ENCODE measurements around the gene ADAMTSL1. TPM values are rescaled to one million over a fixed set of nuclear protein-coding genes. Genes with fewer than 3 reads are reported as not detected.

The ADAMTSL1 gene
- polyA plus RNA-seq, 2 of the 4 experiments (the other 2 are of a cell fraction), result 0.03 TPM; not detected in 1

- ATAC-seq (no peak), DNase-seq (ENCODE audit: low read depth in 1 of 2, low spot score in 1 of 2) (no peak), FAIRE-seq (no peak)
- TF ChIP-seq ZSCAN20 (CRISPR knock-in tag; IDR thresholded peaks at IDR 0.05) (no peak), JUNB (IDR thresholded peaks at IDR 0.05) (no peak), FOXS1 (CRISPR knock-in tag; IDR thresholded peaks at IDR 0.05) (no peak), HES2 (IDR thresholded peaks at IDR 0.05) (no peak), HOXB5 (CRISPR knock-in tag; IDR thresholded peaks at IDR 0.05) (no peak), FOSB (CRISPR knock-in tag; IDR thresholded peaks at IDR 0.05) (no peak), SREBF2 (IDR thresholded peaks at IDR 0.05) (no peak), HDAC2 (IDR thresholded peaks at IDR 0.05) (no peak), RFX5 (IDR thresholded peaks at IDR 0.05) (no peak), EHMT2 (IDR thresholded peaks at IDR 0.05; ENCODE audit: low read depth) (no peak), RARB (CRISPR knock-in tag; IDR thresholded peaks at IDR 0.05) (no peak), EP300 (IDR thresholded peaks at IDR 0.05) (no peak), JUN (IDR thresholded peaks at IDR 0.05) (no peak), CHD4 (IDR thresholded peaks at IDR 0.05; ENCODE audit: borderline replicate concordance) (no peak), ATOH8 (CRISPR knock-in tag; IDR thresholded peaks at IDR 0.05; ENCODE audit: low read depth) (no peak), CHD2 (IDR thresholded peaks at IDR 0.05; ENCODE audit: low read length, partially characterized antibody) (no peak), RCOR1 (IDR thresholded peaks at IDR 0.05; ENCODE audit: low read depth, low read length) (no peak)
- TF ChIP-seq, protein P1, sequence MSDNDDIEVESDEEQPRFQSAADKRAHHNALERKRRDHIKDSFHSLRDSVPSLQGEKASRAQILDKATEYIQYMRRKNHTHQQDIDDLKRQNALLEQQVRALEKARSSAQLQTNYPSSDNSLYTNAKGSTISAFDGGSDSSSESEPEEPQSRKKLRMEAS (IDR thresholded peaks at IDR 0.05), result no peak
- TF ChIP-seq, protein P2, sequence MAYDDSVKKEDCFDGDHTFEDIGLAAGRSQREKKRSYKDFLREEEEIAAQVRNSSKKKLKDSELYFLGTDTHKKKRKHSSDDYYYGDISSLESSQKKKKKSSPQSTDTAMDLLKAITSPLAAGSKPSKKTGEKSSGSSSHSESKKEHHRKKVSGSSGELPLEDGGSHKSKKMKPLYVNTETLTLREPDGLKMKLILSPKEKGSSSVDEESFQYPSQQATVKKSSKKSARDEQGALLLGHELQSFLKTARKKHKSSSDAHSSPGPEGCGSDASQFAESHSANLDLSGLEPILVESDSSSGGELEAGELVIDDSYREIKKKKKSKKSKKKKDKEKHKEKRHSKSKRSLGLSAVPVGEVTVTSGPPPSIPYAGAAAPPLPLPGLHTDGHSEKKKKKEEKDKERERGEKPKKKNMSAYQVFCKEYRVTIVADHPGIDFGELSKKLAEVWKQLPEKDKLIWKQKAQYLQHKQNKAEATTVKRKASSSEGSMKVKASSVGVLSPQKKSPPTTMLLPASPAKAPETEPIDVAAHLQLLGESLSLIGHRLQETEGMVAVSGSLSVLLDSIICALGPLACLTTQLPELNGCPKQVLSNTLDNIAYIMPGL (CRISPR knock-in tag; IDR thresholded peaks at IDR 0.05; ENCODE audit: borderline replicate concordance), result no peak
- ChIA-PET CTCF (interaction anchor here (0.9 kb wide), 1 partner anchor 18 kb away, joined by 4 read pairs; no protein-coding TSS in a partner anchor), POLR2A (no interaction called here)
- H3K4me1 ChIP-seq, result no peaks in the 10 kb centered on the region
- H3K4me3 ChIP-seq, result no peak overlapping the region
- H3K27ac ChIP-seq, result no peak overlapping the region
- no peak overlapping the region for H3K4me2 ChIP-seq
- H3K9me3 ChIP-seq, result no peaks in the 10 kb centered on the region
Observed at GRCh38 chr9:18606846-18607245, 132.9 kb downstream of the ADAMTSL1 start.

DNA sequence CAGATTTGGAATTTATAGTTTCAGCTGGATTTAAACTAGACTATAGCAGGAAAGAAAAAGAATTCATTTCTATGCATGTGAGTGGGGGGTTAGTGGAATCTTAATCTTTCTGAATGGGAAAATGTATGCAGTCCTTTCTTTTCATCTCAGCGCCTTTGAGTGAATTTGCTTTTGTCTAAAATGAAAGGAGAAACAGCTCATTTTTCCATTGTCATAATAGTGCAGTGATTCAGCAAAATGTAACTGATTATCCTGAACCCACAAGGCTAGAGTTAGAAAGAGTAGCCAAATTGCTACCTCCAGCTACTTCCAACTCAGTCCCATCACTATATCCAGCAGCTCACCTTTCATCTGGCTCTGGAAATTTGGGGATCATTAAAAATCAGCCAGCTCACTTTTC, 134.4 kb downstream of the ADAMTSL1 start:
- 0 out of 2 replicates have a peak, but pooled peaks have one; percentile 13 for TF ChIP-seq NFE2L2 (conservative IDR thresholded peaks at IDR 0.05; ENCODE audit: low read length)
- TF ChIP-seq RARB (CRISPR knock-in tag; IDR thresholded peaks at IDR 0.05), result no peak
- Histone ChIP-seq H3K4me2 (no peak overlapping the region), H3K4me1 (no peaks in the 10 kb centered on the region), H3K27ac (no peak overlapping the region), H3K4me3 (no peak overlapping the region), H3K9me3 (no peaks in the 10 kb centered on the region)
- 3% methylated on average over 1 of the region's 1 CpG for WGBS (ENCODE audit: missing lambda C conversion rate)
- CTCF ChIA-PET, result no interaction called here
- ATAC-seq (no peak), FAIRE-seq (no peak), DNase-seq (ENCODE audit: low read depth in 1 of 2, low spot score in 1 of 2) (no peak)
- POLR2A ChIA-PET, result no interaction called here

GRCh38 chr9:18610956-18611355, 137.0 kb downstream of the ADAMTSL1 start:
- no peak overlapping the region for H3K4me3 ChIP-seq
- WGBS (ENCODE audit: missing lambda C conversion rate), result 18% methylated on average over 3 of the region's 3 CpGs
- no peak for DNase-seq (ENCODE audit: low read depth in 1 of 2, low spot score in 1 of 2)
- TF ChIP-seq GATA3 (IDR thresholded peaks at IDR 0.05; ENCODE audit: borderline replicate concordance), result no peak
- TF ChIP-seq TP53 (CRISPR knock-in tag; IDR thresholded peaks at IDR 0.05), result no peak
- no peak for TF ChIP-seq CBX2 (IDR thresholded peaks at IDR 0.05; ENCODE audit: borderline replicate concordance, low read depth)
- TF ChIP-seq JUNB (IDR thresholded peaks at IDR 0.05), result no peak
- TF ChIP-seq FOSB (CRISPR knock-in tag; IDR thresholded peaks at IDR 0.05), result no peak
- TF ChIP-seq EHF (CRISPR knock-in tag; IDR thresholded peaks at IDR 0.05), result no peak
- TF ChIP-seq CHD4 (IDR thresholded peaks at IDR 0.05; ENCODE audit: borderline replicate concordance), result no peak
- no peak overlapping the region for H3K4me2 ChIP-seq
- H3K27ac ChIP-seq, result no peak overlapping the region
- no peaks in the 10 kb centered on the region for H3K4me1 ChIP-seq
- H3K9me3 ChIP-seq, result no peaks in the 10 kb centered on the region
- POLR2A ChIA-PET, result no interaction called here
- FAIRE-seq, result no peak
- CTCF ChIA-PET, result no interaction called here
- no peak for ATAC-seq
